PFSK-1 (cell line): ENCODE data around the gene LPCAT3.

Experiments
- FOXP2 ChIP-seq: optimal IDR thresholded peaks from 2 replicates; pipeline ENCODE3; 2011; ENCODE audit warnings: borderline replicate concordance, control low read depth, inconsistent platforms; ENCODE audit not compliant: insufficient read depth; ENCODE audit errors: extremely low read length, extremely low read depth
- POLR2AphosphoS5 ChIP-seq: IDR thresholded peaks from 2 replicates; pipeline ENCODE4 v1.6.1; 2012; ENCODE audit warnings: low read depth, mild to moderate bottlenecking, control low read depth, low read length, moderate library complexity
- REST ChIP-seq, 2 experiments: IDR thresholded peaks; 2 replicates each; pipeline versions ENCODE4 v1.6.1 to v1.8.0; 2011 to 2012; ENCODE audit warnings: low read depth in 2 of 2, low read length in 2 of 2, control low read depth in 1 of 2, inconsistent platforms in 1 of 2, mild to moderate bottlenecking in 1 of 2, moderate library complexity in 1 of 2; ENCODE audit not compliant: insufficient read depth in 1 of 2
- SIN3A ChIP-seq: IDR thresholded peaks from 2 replicates; pipeline ENCODE4 v1.6.1; 2012; ENCODE audit warnings: mild to moderate bottlenecking, low read length, moderate library complexity, borderline replicate concordance; ENCODE audit not compliant: insufficient read depth
- TAF1 ChIP-seq: IDR thresholded peaks from 2 replicates; pipeline ENCODE4 v1.6.1; 2012; ENCODE audit warnings: low read length, control low read depth, borderline replicate concordance; ENCODE audit not compliant: insufficient read depth

LPCAT3 gene

GRCh38 chr12:6959058-6959804 lies 59.0 kb downstream of the LPCAT3 start:
- TF ChIP-seq TAF1 (no peak), REST (IDR thresholded peaks at IDR 0.05; ENCODE audit: insufficient read depth in 1 of 2, low read depth in 2 of 2, low read length in 2 of 2) (no peak), SIN3A (no peak), POLR2AphosphoS5 (no peak), FOXP2 (no peak)

GRCh38 chr12:6958609-6959057 lies 59.6 kb downstream of the LPCAT3 start:
- TF ChIP-seq SIN3A: no peak
- no peak for TF ChIP-seq TAF1
- TF ChIP-seq FOXP2: no peak
- no peak for TF ChIP-seq REST (IDR thresholded peaks at IDR 0.05; ENCODE audit: insufficient read depth in 1 of 2, low read depth in 2 of 2, low read length in 2 of 2)
- TF ChIP-seq POLR2AphosphoS5: no peak

GRCh38 chr12:6957741-6958608 lies 60.3 kb downstream of the LPCAT3 start:
- TF ChIP-seq REST (IDR thresholded peaks at IDR 0.05; ENCODE audit: insufficient read depth in 1 of 2, low read depth in 2 of 2, low read length in 2 of 2) (no peak), FOXP2 (no peak), POLR2AphosphoS5 (no peak), TAF1 (no peak), SIN3A (no peak)

- TF ChIP-seq FOXP2: no peak
Measured at GRCh38 chr12:6957151-6957701, 61.0 kb downstream of the LPCAT3 start.

GRCh38 chr12:6956021-6956727 lies 62.1 kb downstream of the LPCAT3 start:
- no peak for TF ChIP-seq REST (IDR thresholded peaks at IDR 0.05; ENCODE audit: insufficient read depth in 1 of 2, low read depth in 2 of 2, low read length in 2 of 2)
- no peak for TF ChIP-seq SIN3A
- no peak for TF ChIP-seq POLR2AphosphoS5
- no peak for TF ChIP-seq FOXP2
- no peak for TF ChIP-seq TAF1
